HepG2 (cell line): ENCODE data around the gene WIF1. TPM values are rescaled to one million over a fixed set of nuclear protein-coding genes. Genes with fewer than 3 reads are reported as not detected.

Experiments
- ATAC-seq: fragments of 200-7000 bp; cut with Tn5 transposase; 3 replicates; pipeline ENCODE4 v1.9.1; 2020; ENCODE audit warnings: mild to moderate bottlenecking, moderate library complexity
- BruUV-seq: library from RNA; stranded (reverse); fragments of 400-500 nt; replicated peaks from 2 replicates; lab custom pipeline; 2021; lab: Mats Ljungman, UMichigan
- CTCF ChIA-PET: fragments of 300-600 bp; formaldehyde crosslinking; extraction: SDS; loops from one replicate; lab custom pipeline; 2021; ENCODE audit warnings: low total read pairs, inconsistent platforms, low intra/inter-chr PET ratio; lab: Yijun Ruan, JAX
- POLR2A ChIA-PET: fragments of 350-600 bp; sonication (Branson Sonifier 250); formaldehyde crosslinking; loops from one replicate; lab custom pipeline; 2020; ENCODE audit warnings: antibody characterized with exemption, inconsistent platforms; lab: Yijun Ruan, JAX
- DNase-seq: peaks from one replicate; pipeline ENCODE4 v3.0.0-alpha.2; 2015; ENCODE audit warnings: low spot score
- FAIRE-seq: peaks from 3 replicates; lab custom pipeline; 2011; peaks lifted over from hg19 to GRCh38; lab: Jason Lieb, UNC
- H2AFZ ChIP-seq: one replicate; pipeline ENCODE4 v1.6.1; 2011; ENCODE audit warnings: low read length, inconsistent platforms
- H3K27ac ChIP-seq: fragments of 300-600 bp; 3 replicates; pipeline ENCODE4 v1.8.0; 2011; ENCODE audit warnings: mixed run types, mild to moderate bottlenecking, mixed read lengths, low read length, inconsistent platforms; ENCODE audit not compliant: insufficient read depth; ENCODE audit errors: extremely low read length
- H3K27me3 ChIP-seq, 2 experiments: fragments of 200-600 bp in 1 of 2; 2 replicates in 1 of 2; 3 replicates in 1 of 2; pipeline versions ENCODE4 v1.6.0 to v1.8.0; 2011; ENCODE audit warnings: low read length in 2 of 2, mild to moderate bottlenecking in 2 of 2, moderate library complexity in 2 of 2, inconsistent platforms in 1 of 2; ENCODE audit not compliant: insufficient read depth in 2 of 2, control insufficient read depth in 1 of 2
- H3K36me3 ChIP-seq, 2 experiments: fragments of 200-600 bp in 1 of 2; replicated peaks in 1 of 2; 2 replicates in 1 of 2; 3 replicates in 1 of 2; pipeline versions ENCODE4 v1.5.1 to v1.8.0; 2011; ENCODE audit warnings: low read length in 2 of 2, inconsistent platforms in 1 of 2; ENCODE audit not compliant: insufficient read depth in 2 of 2, control insufficient read depth in 1 of 2
- H3K4me1 ChIP-seq: 2 replicates; pipeline ENCODE4 v1.5.1; 2012; ENCODE audit warnings: low read length, inconsistent platforms; ENCODE audit not compliant: insufficient read depth
- H3K4me2 ChIP-seq: 2 replicates; pipeline ENCODE4 v1.6.0; 2011; ENCODE audit warnings: low read depth, low read length, inconsistent platforms
- H3K4me3 ChIP-seq, 3 experiments: fragments of 200-600 bp in 1 of 3; sonication (generic), shearing (Covaris generic) in 1 of 3; replicated peaks in 1 of 3; 2 replicates each; pipeline ENCODE4 v1.5.1; 2011 to 2016; ENCODE audit warnings: low read length in 3 of 3, inconsistent platforms in 2 of 3, low read depth in 2 of 3, mild to moderate bottlenecking in 2 of 3, control low read depth in 1 of 3, mixed read lengths in 1 of 3; ENCODE audit not compliant: insufficient read depth in 1 of 3
- H3K79me2 ChIP-seq: one replicate; pipeline ENCODE4 v1.6.1; 2011; ENCODE audit warnings: low read length, inconsistent platforms; ENCODE audit not compliant: insufficient read depth
- H3K9ac ChIP-seq: 2 replicates; pipeline ENCODE4 v1.6.0; 2011; ENCODE audit warnings: mild to moderate bottlenecking, low read depth, low read length, inconsistent platforms; ENCODE audit not compliant: insufficient read depth
- H3K9me3 ChIP-seq: 2 replicates; pipeline ENCODE4 v1.5.1; 2012; ENCODE audit warnings: mild to moderate bottlenecking, low read length
- H4K20me1 ChIP-seq: 2 replicates; pipeline ENCODE4 v1.6.0; 2011; ENCODE audit warnings: inconsistent platforms, mild to moderate bottlenecking, low read length, moderate library complexity; ENCODE audit not compliant: insufficient read depth
- ARID3A ChIP-seq: IDR thresholded peaks from 2 replicates; pipeline ENCODE4 v1.6.1; 2012; ENCODE audit warnings: low read depth, low read length, improper control_type of control experiment
- NR3C1 ChIP-seq: sonication (generic); formaldehyde crosslinking; IDR thresholded peaks from 2 replicates; pipeline ENCODE4 v1.4.0; 2020; ENCODE audit warnings: missing genetic modification reagents
- RAD51 ChIP-seq: fragments of 450-650 bp; IDR thresholded peaks from 2 replicates; pipeline ENCODE4 v1.6.1; 2016; ENCODE audit warnings: borderline replicate concordance
- REL ChIP-seq: sonication (generic); formaldehyde crosslinking; conservative IDR thresholded peaks from 2 replicates; pipeline ENCODE4 v1.8.0; 2022; ENCODE audit warnings: mild to moderate bottlenecking, missing genetic modification reagents, moderate library complexity
- SNAPC2 ChIP-seq: sonication (generic); formaldehyde crosslinking; IDR thresholded peaks from 2 replicates; pipeline ENCODE4 v1.8.1; 2022; ENCODE audit warnings: mild to moderate bottlenecking, missing genetic modification reagents
- ZNF547 ChIP-seq: sonication (generic); formaldehyde crosslinking; IDR thresholded peaks from 2 replicates; pipeline ENCODE4 v1.5.1; 2020; ENCODE audit warnings: mild to moderate bottlenecking, missing genetic modification reagents
- in situ Hi-C: cut with HindIII; loops from 2 replicates; pipeline ENCODE4 v1.10.0; 2017; ENCODE audit warnings: low pct_unique_long_range_greater_than_20kb; ENCODE audit not compliant: extremely low pct_ligation_motif_present
- intact Hi-C: fragments of 100-400 bp; cut with micrococcal nuclease; formaldehyde crosslinking; loops from one replicate; pipeline ENCODE4 v1.10.0; 2022; ENCODE audit not compliant: unreplicated experiment
- polyA plus RNA-seq, 8 experiments: library from polyadenylated mRNA; depleted of rRNA in 3 of 8; stranded (reverse) in 7 of 8; unstranded in 1 of 8; fragments of >200 nt; fragmentation: Illumina TruSeq in 4 of 8; extraction: Trizol in 4 of 8; gene quantifications; 2 replicates each; pipeline versions ENCODE4 v1.2.1 to v1.2.3, GENCODE V29; 2011 to 2016; ENCODE audit warnings: low read depth in 4 of 8, missing spikeins in 1 of 8, mixed read lengths in 1 of 8; ENCODE audit not compliant: insufficient read depth in 1 of 8
- total RNA-seq, 5 experiments: library from RNA; depleted of rRNA; stranded (reverse); fragments of >200 nt; fragmentation: Illumina TruSeq; extraction: Trizol; gene quantifications; 2 replicates each; pipeline ENCODE4 v1.2.3, GENCODE V29; 2016; ENCODE audit warnings: low read depth in 1 of 5
- TF ChIP-seq, protein P1 (sequence below): sonication (generic); formaldehyde crosslinking; IDR thresholded peaks from 2 replicates; pipeline ENCODE4 v1.4.0; 2020; ENCODE audit warnings: missing genetic modification reagents, borderline replicate concordance

Gene WIF1
- total and polyA plus RNA-seq, 2 of the 13 experiments (the other 11 are each of a cell fraction or from before 2014, with no cell fraction given) = not detected

DNA sequence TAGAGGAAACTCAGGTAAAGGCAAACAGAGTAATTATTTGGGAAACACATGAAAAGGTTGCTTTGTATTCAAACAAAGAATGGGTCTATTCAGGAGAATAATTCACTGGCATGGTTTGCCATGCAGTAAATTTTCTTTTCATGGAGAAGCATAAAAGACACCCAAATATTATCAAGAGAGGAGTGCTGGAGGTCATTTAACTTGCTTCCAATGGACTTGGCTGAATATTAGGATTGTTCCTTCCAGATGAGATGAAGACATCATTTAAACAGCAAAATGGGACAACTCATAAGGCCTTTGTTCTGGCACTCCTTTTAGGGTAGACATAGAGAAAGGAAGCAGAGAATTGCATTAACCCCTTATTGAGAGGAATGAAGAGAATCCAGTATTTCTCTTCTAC lies 38.7 kb downstream of the WIF1 start:
- Histone ChIP-seq H3K36me3 (no peaks in the 10 kb centered on the region), H3K27me3 (no peaks in the 10 kb centered on the region), H3K9ac (no peak overlapping the region), H4K20me1 (no peaks in the 10 kb centered on the region), H3K27ac (no peak overlapping the region), H3K4me1 (no peaks in the 10 kb centered on the region), H2AFZ (no peak overlapping the region), H3K79me2 (no peaks in the 10 kb centered on the region)
- POLR2A ChIA-PET = no interaction called here
- FAIRE-seq (no peak), ATAC-seq (no peak), DNase-seq (no peak)
- CTCF ChIA-PET = no interaction called here
- TF ChIP-seq REL (CRISPR knock-in tag) (no peak), ZNF547 (CRISPR knock-in tag) (no peak), ARID3A (no peak), SNAPC2 (CRISPR knock-in tag) (no peak), NR3C1 (no peak), RAD51 (no peak)
- TF ChIP-seq, protein P1, sequence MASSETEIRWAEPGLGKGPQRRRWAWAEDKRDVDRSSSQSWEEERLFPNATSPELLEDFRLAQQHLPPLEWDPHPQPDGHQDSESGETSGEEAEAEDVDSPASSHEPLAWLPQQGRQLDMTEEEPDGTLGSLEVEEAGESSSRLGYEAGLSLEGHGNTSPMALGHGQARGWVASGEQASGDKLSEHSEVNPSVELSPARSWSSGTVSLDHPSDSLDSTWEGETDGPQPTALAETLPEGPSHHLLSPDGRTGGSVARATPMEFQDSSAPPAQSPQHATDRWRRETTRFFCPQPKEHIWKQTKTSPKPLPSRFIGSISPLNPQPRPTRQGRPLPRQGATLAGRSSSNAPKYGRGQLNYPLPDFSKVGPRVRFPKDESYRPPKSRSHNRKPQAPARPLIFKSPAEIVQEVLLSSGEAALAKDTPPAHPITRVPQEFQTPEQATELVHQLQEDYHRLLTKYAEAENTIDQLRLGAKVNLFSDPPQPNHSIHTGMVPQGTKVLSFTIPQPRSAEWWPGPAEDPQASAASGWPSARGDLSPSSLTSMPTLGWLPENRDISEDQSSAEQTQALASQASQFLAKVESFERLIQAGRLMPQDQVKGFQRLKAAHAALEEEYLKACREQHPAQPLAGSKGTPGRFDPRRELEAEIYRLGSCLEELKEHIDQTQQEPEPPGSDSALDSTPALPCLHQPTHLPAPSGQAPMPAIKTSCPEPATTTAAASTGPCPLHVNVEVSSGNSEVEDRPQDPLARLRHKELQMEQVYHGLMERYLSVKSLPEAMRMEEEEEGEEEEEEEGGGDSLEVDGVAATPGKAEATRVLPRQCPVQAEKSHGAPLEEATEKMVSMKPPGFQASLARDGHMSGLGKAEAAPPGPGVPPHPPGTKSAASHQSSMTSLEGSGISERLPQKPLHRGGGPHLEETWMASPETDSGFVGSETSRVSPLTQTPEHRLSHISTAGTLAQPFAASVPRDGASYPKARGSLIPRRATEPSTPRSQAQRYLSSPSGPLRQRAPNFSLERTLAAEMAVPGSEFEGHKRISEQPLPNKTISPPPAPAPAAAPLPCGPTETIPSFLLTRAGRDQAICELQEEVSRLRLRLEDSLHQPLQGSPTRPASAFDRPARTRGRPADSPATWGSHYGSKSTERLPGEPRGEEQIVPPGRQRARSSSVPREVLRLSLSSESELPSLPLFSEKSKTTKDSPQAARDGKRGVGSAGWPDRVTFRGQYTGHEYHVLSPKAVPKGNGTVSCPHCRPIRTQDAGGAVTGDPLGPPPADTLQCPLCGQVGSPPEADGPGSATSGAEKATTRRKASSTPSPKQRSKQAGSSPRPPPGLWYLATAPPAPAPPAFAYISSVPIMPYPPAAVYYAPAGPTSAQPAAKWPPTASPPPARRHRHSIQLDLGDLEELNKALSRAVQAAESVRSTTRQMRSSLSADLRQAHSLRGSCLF (CRISPR knock-in tag) = no peak
- TF ChIP-seq, all 625 proteins: peak for 0
- in situ Hi-C loops = no loop called here
- intact Hi-C loops = no loop called here
- H3K9me3 ChIP-seq = no peaks in the 10 kb centered on the region
- H3K4me2 ChIP-seq = no peak overlapping the region
- H3K4me3 ChIP-seq = no peak overlapping the region
- BruUV-seq = no TSS peak
